Motor neuron (in vitro differentiated cells): Measurements from ENCODE around the gene ZSCAN23. TPM values are rescaled to one million over a fixed set of nuclear protein-coding genes. Genes with fewer than 3 reads are reported as not detected.

Source experiments
- ATAC-seq, 8 experiments: fragments of 200-7000 bp; cut with Tn5 transposase; replicated peaks in 6 of 8; 2 replicates each; pipeline ENCODE4 v1.8.0; 2021; ENCODE audit warnings: mild to moderate bottlenecking in 8 of 8, moderate library complexity in 8 of 8
- H3K27ac ChIP-seq, 2 donors: fragments of 250-450 bp; sonication (Bioruptor Pico); 2 replicates each; pipeline ENCODE4 v1.9.0; 2021; ENCODE audit warnings: antibody characterized with exemption in 2 of 2, mild to moderate bottlenecking in 2 of 2, moderate library complexity in 1 of 2
- H3K4me1 ChIP-seq, 2 donors: fragments of 250-450 bp; sonication (Bioruptor Pico); replicated peaks in 1 of 2; 2 replicates each; pipeline ENCODE4 v1.6.1; 2021; ENCODE audit warnings: antibody characterized with exemption in 2 of 2, mild to moderate bottlenecking in 2 of 2, moderate library complexity in 1 of 2
- H3K4me3 ChIP-seq, 5 donors: fragments of 250-450 bp; sonication (Bioruptor Pico); 2 replicates each; pipeline ENCODE4 v1.9.0; 2021; ENCODE audit warnings: antibody characterized with exemption in 5 of 5, mild to moderate bottlenecking in 5 of 5, moderate library complexity in 4 of 5
- WGBS, 10 experiments: fragments of 450-650 bp; shearing (Covaris generic); methylation state at CpG; one replicate each; pipeline ENCODE4 v1.0.0; 2022; 5-methylcytosine and 5-hydroxymethylcytosine counted together
- in situ Hi-C, 9 experiments: fragments of 400-800 bp; cut with MboI; loops; one replicate each; pipeline ENCODE4 v1.15.0; 2021; ENCODE audit warnings: low sequenced_read_pairs in 9 of 9, low pct_unique_long_range_greater_than_20kb in 2 of 9; ENCODE audit not compliant: unreplicated experiment in 9 of 9
- total RNA-seq, 8 experiments: library from RNA; unstranded; fragments of 300-600 nt; gene quantifications; 2 replicates each; pipeline versions ENCODE4 v1.2.3 to v1.2.4, GENCODE V29; 2022

The ZSCAN23 gene
- total RNA-seq, result 10 to 100 TPM in 2 of 8 experiments, 1 to 10 TPM in 6; 2.5 to 11.5 (median 8.1) TPM

DNA sequence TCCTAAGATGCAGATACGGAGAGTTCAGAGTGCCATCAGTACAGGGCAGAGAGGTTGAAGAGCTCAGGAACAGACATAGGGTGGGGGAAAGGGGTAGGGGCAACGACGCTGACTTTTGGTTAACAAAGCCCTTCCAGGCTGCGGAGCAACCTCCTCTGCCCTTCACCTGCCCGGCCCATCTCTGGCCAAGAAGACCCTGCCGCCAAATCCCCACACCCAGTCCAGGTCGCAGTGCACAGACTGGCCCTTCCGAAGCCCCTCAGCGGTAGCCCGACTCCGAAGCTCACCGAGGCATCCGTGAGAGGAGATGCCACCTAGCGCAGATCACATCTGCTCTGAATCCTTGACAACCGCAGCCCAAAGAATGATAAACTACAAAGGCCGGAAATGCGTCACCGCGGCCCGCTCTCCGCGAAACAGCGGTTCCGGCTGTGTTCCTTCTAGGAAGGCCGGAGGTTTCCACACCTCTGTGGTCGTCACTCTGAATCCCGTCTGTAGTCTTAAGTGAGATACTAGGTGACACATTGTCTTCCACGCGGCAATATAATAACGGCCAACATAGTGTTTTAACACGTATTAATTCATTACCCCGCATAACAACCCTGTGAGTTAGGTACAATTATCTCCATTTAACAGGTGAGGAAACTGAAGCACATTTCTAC, at the start of gene ZSCAN23:
ZSCAN23 (minus strand) TSS at position 380 of the 662 bp plus-strand sequence. CDS start 7,225 bp downstream, outside the sequence.
- peak within 1 kb of the TSS; percentile 50 to 93 (median 86) for H3K4me3 ChIP-seq
- ATAC-seq, result peak; percentile 95 to 99 (median 98)
- in situ Hi-C loops, result no loop called here
- peak within 1 kb of the TSS; percentile 70 to 79 for H3K27ac ChIP-seq
- peaks cover 3 to 5% of the 10 kb centered on the region in 2 donors for H3K4me1 ChIP-seq
- 0 to 8% (median 1%) methylated on average over 4 to 22 of the region's 32 CpGs; no CpG with 5 or more reads in 2 of the 10 experiments for WGBS, 10 experiments

DNA sequence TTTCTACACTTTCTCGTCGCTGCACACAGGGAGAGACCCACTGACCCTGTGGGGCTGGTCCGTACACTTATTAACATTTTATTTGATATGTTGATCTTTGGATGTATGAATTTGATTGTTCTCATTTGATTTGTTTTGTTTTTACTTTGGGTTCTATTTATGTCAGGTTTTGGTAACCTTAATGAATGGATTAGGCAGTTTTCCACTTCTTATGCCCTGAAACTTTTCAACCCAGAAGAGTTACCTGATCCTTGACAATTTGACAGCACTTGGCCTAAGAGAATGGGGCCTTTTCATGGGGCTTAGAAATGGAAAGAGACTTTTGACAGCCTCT, 48.7 kb upstream of the ZSCAN23 start:
- peak overlapping the region in 1 of 5 donors; percentile 18 for H3K4me3 ChIP-seq
- in situ Hi-C loops, result loop anchor here in 2 of 9 experiments (25.0 kb wide), 1 partner anchor 195 kb away; no protein-coding TSS in a partner anchor
- no peak for ATAC-seq
- no peaks in the 10 kb centered on the region for H3K4me1 ChIP-seq
- H3K27ac ChIP-seq, result no peak overlapping the region
- 0 to 92% (median 43%) methylated on average over 1 to 3 of the region's 3 CpGs; no CpG with 5 or more reads in 6 of the 10 experiments for WGBS, 10 experiments

- in situ Hi-C loops, result loop anchor here in 2 of 9 experiments (25.0 kb wide), 1 partner anchor 197 kb away; no protein-coding TSS in a partner anchor
- peak; percentile 11 to 62 (median 40) for ATAC-seq
- Histone ChIP-seq H3K4me1 (no peaks in the 10 kb centered on the region), H3K27ac (no peak overlapping the region), H3K4me3 (peak overlapping the region in 4 of 5 donors; percentile 15 to 62 (median 35))
- 8 to 48% (median 33%) methylated on average over 3 to 19 of the region's 23 CpGs for WGBS, 10 experiments
Observed at GRCh38 chr6:28490205-28490890, 47.1 kb upstream of the ZSCAN23 start.

GRCh38 chr6:28489366-28490204, 46.3 kb upstream of the ZSCAN23 start:
- Histone ChIP-seq H3K4me1 (no peaks in the 10 kb centered on the region), H3K27ac (peak overlapping the region in 1 of 2 donors; percentile 40), H3K4me3 (peak overlapping the region in 4 of 5 donors; percentile 15 to 62 (median 35))
- in situ Hi-C loops, result loop anchor here in 2 of 9 experiments (25.0 kb wide), 1 partner anchor 198 kb away; no protein-coding TSS in a partner anchor
- ATAC-seq, result peak; percentile 38 to 88 (median 76)
- 0 to 36% (median 7%) methylated on average over 2 to 25 of the region's 40 CpGs; no CpG with 5 or more reads in 1 of the 10 experiments for WGBS, 10 experiments

DNA sequence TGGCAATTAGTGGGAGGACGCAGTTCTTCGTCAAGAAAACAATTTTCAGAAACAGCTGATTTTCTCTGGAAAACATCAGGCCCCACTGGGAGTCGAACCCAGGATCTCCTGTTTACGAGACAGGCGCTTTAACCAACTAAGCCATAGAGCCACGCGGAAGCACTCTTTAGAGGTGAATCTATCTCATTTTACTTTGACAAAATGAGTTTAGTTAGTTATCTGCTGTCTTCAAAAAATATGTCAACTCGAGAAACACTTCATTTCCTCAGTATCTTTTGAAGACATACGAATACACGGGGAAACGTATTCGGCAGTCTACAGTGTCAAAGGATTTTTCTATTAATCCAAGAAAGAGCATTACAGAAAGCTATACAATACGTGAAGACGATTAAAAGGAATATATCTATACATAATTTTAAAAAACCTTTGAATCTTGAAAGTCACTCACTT, 45.6 kb upstream of the ZSCAN23 start:
- ATAC-seq, result peak in 6 of 8 experiments; percentile 21 to 59 (median 42)
- Histone ChIP-seq H3K27ac (no peak overlapping the region), H3K4me3 (peak overlapping the region in 3 of 5 donors; percentile 33 to 62 (median 37)), H3K4me1 (no peaks in the 10 kb centered on the region)
- 0 to 50% (median 19%) methylated on average over 2 to 14 of the region's 14 CpGs for WGBS, 10 experiments
- in situ Hi-C loops, result loop anchor here in 2 of 9 experiments (25.0 kb wide), 1 partner anchor 198 kb away; no protein-coding TSS in a partner anchor

DNA sequence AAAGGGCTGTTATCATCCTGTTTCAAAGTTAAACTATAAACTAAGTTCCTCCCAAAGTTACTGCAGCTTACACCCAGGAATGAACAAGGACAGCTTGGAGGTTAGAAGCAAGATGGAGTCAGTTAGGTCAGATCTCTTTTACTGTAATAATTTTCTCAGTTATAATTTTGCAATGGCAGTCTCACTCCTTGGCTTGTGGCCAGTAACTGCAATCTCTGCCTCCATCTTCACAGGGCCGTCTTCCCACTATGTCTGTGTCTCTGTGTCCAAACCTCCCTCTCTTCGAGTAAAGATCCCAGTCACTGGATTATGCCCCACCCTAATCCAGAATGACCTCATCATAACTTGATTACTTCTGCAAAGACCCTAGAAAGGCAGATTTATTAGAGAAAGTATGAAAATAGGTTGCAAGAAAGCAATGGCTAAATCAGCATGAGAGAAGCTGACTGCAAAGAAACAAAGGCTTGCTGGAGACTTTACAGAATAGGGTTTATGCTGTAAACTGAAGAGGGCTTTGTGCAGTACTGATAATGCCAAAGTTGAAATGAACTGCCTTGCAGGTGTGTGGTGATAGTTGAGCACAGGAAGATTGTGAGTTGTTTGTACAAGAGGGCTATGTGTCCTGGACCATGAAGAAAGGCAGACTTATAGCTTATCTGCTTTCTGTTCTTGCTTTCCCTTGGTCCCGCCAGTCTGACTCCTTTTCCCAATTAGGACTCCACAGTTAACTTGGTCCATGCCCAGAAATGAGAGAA, 43.9 kb upstream of the ZSCAN23 start:
- Histone ChIP-seq H3K4me1 (no peaks in the 10 kb centered on the region), H3K4me3 (no peak overlapping the region), H3K27ac (no peak overlapping the region)
- in situ Hi-C loops, result loop anchor here in 2 of 9 experiments (25.0 kb wide), 1 partner anchor 200 kb away; no protein-coding TSS in a partner anchor
- 37 to 100% (median 93%) methylated on average over 1 to 3 of the region's 3 CpGs; no CpG with 5 or more reads in 4 of the 10 experiments for WGBS, 10 experiments
- ATAC-seq, result no peak

GRCh38 chr6:28486533-28486932, 43.2 kb upstream of the ZSCAN23 start:
- whole genome bisulfite sequencing, 10 experiments, result 60 to 100% (median 100%) methylated on average over 1 of the region's 1 CpG; no CpG with 5 or more reads in 7 of the 10 experiments
- no peak for ATAC-seq
- in situ Hi-C loops, result loop anchor here in 2 of 9 experiments (25.0 kb wide), 1 partner anchor 201 kb away; no protein-coding TSS in a partner anchor
- Histone ChIP-seq H3K27ac (no peak overlapping the region), H3K4me1 (no peaks in the 10 kb centered on the region), H3K4me3 (no peak overlapping the region)

DNA sequence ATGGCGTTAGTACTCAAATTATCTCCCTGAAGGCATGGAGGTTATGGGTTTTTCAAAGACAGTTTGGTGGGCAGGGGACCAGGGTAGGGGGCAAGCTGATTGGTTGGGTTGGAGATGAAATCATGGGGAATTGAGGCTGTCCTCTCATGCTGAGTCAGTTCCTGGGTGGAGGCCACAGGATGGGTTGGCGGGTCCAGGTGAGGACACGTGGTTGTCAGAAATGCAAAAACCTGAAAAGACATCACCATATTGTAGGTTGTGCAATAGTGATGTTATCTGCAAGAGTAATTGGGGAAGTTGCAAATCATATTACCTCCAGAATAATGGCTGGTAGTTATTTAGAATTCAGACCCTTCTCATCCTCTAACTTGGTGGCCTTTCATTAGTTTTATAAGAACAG, 42.2 kb upstream of the ZSCAN23 start:
- 57 to 100% (median 96%) methylated on average over 1 to 3 of the region's 3 CpGs; no CpG with 5 or more reads in 4 of the 10 experiments for WGBS, 10 experiments
- in situ Hi-C loops, result loop anchor here in 2 of 9 experiments (25.0 kb wide), 1 partner anchor 202 kb away; no protein-coding TSS in a partner anchor
- no peak for ATAC-seq
- no peaks in the 10 kb centered on the region for H3K4me1 ChIP-seq
- no peak overlapping the region for H3K27ac ChIP-seq
- H3K4me3 ChIP-seq, result no peak overlapping the region

GRCh38 chr6:28480253-28480932, 37.1 kb upstream of the ZSCAN23 start:
- H3K4me1 ChIP-seq, result no peaks in the 10 kb centered on the region
- peak overlapping the region in 1 of 2 donors; percentile 46 for H3K27ac ChIP-seq
- H3K4me3 ChIP-seq, result no peak overlapping the region
- ATAC-seq, result peak in 2 of 8 experiments; percentile 62 to 71
- WGBS, 10 experiments, result 0 to 92% (median 65%) methylated on average over 3 to 9 of the region's 9 CpGs
- in situ Hi-C loops, result loop anchor here in 2 of 9 experiments (25.0 kb wide), 1 partner anchor 207 kb away; no protein-coding TSS in a partner anchor

DNA sequence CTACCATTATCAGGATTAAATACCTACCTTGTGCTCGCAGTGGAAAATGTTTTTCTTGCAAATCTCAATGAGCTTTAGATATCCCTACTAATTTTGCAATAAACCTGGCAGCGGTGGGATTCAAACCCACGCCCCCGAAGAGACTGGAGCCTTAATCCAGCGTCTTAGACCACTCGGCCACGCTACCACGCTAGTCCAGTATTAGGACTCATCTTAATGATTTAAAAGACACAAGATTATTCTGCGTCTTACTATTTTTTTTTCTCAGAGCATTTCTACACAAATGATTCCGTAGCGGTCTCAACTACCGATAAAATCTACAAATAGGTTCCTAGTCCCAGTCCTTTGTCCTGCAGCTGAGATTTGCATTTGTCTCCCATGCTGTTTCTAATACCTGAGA, 35.2 kb upstream of the ZSCAN23 start:
- in situ Hi-C loops, result loop anchor here in 2 of 9 experiments (25.0 kb wide), 1 partner anchor 209 kb away; no protein-coding TSS in a partner anchor
- Histone ChIP-seq H3K27ac (no peak overlapping the region), H3K4me3 (peak overlapping the region in 1 of 5 donors; percentile 4), H3K4me1 (no peaks in the 10 kb centered on the region)
- no peak for ATAC-seq
- WGBS, 10 experiments, result 16 to 100% (median 57%) methylated on average over 1 to 12 of the region's 12 CpGs
